ENCODE measurements around the gene EFHC1. TPM values are rescaled to one million over a fixed set of nuclear protein-coding genes. Genes with fewer than 3 reads are reported as not detected.
A peak's percentile ranks its signal among the peaks of the same experiment; 100 is the strongest.

Gene EFHC1
- polyA plus RNA-seq, 4 donors = 10.4 to 23.8 (median 19.7) TPM

GRCh38 chr6:52510213-52510562 is 90.0 kb downstream of the EFHC1 start:
- H3K36me3 ChIP-seq (ENCODE audit: control insufficient read depth in 3 of 3, insufficient read depth in 2 of 3, low read depth in 1 of 3, low read length in 3 of 3) = peaks cover 7 to 83% (median 24%) of the 10 kb centered on the region in 3 donors
- DNase-seq (no peak), FAIRE-seq (no peak)
- H3K4me1 ChIP-seq (ENCODE audit: control insufficient read depth in 3 of 3, insufficient read depth in 2 of 3, low read depth in 1 of 3, low read length in 2 of 3) = peaks cover 0 to 5% (median 0%) of the 10 kb centered on the region in 3 donors
- no peak overlapping the region for H3K27ac ChIP-seq (ENCODE audit: low read depth in 1 of 3, low read length in 2 of 3)
- H3K27me3 ChIP-seq (ENCODE audit: control insufficient read depth in 3 of 3, insufficient read depth in 3 of 3, low read length in 3 of 3) = no peaks in the 10 kb centered on the region
- H3K9me3 ChIP-seq (ENCODE audit: control insufficient read depth in 2 of 2, insufficient read depth in 1 of 2, low read depth in 1 of 2, low read length in 1 of 2) = no peaks in the 10 kb centered on the region
- no peak overlapping the region for H3K4me3 ChIP-seq (ENCODE audit: low read depth in 1 of 3, low read length in 3 of 3)

GRCh38 chr6:52511163-52511562 is 91.0 kb downstream of the EFHC1 start:
- WGBS, 3 donors = 93 to 96% (median 94%) methylated on average over 10 of the region's 10 CpGs
- Histone ChIP-seq H3K9me3 (ENCODE audit: control insufficient read depth in 2 of 2, insufficient read depth in 1 of 2, low read depth in 1 of 2, low read length in 1 of 2) (no peaks in the 10 kb centered on the region), H3K4me1 (ENCODE audit: control insufficient read depth in 3 of 3, insufficient read depth in 2 of 3, low read depth in 1 of 3, low read length in 2 of 3) (peaks cover 0 to 5% (median 0%) of the 10 kb centered on the region in 3 donors), H3K27me3 (ENCODE audit: control insufficient read depth in 3 of 3, insufficient read depth in 3 of 3, low read length in 3 of 3) (no peaks in the 10 kb centered on the region), H3K4me3 (ENCODE audit: low read depth in 1 of 3, low read length in 3 of 3) (no peak overlapping the region), H3K27ac (ENCODE audit: low read depth in 1 of 3, low read length in 2 of 3) (peak overlapping the region in 2 of 3 donors; percentile 1 to 84), H3K36me3 (ENCODE audit: control insufficient read depth in 3 of 3, insufficient read depth in 2 of 3, low read depth in 1 of 3, low read length in 3 of 3) (peaks cover 7 to 76% (median 25%) of the 10 kb centered on the region in 3 donors)
- DNase-seq = no peak
- no peak for FAIRE-seq

GRCh38 chr6:52511572-52512151 is 91.5 kb downstream of the EFHC1 start:
- H3K4me3 ChIP-seq (ENCODE audit: low read depth in 1 of 3, low read length in 3 of 3) = no peak overlapping the region
- peaks cover 0 to 5% (median 0%) of the 10 kb centered on the region in 3 donors for H3K4me1 ChIP-seq (ENCODE audit: control insufficient read depth in 3 of 3, insufficient read depth in 2 of 3, low read depth in 1 of 3, low read length in 2 of 3)
- peak; percentile 49 to 74 for DNase-seq
- H3K36me3 ChIP-seq (ENCODE audit: control insufficient read depth in 3 of 3, insufficient read depth in 2 of 3, low read depth in 1 of 3, low read length in 3 of 3) = peaks cover 7 to 76% (median 25%) of the 10 kb centered on the region in 3 donors
- no peak for FAIRE-seq
- H3K9me3 ChIP-seq (ENCODE audit: control insufficient read depth in 2 of 2, insufficient read depth in 1 of 2, low read depth in 1 of 2, low read length in 1 of 2) = no peaks in the 10 kb centered on the region
- H3K27me3 ChIP-seq (ENCODE audit: control insufficient read depth in 3 of 3, insufficient read depth in 3 of 3, low read length in 3 of 3) = no peaks in the 10 kb centered on the region
- 54 to 80% (median 74%) methylated on average over 12 of the region's 12 CpGs for WGBS, 3 donors
- peak overlapping the region; percentile 24 to 84 (median 45) for H3K27ac ChIP-seq (ENCODE audit: low read depth in 1 of 3, low read length in 2 of 3)

- Histone ChIP-seq H3K4me3 (ENCODE audit: low read depth in 1 of 3, low read length in 3 of 3) (no peak overlapping the region), H3K9me3 (ENCODE audit: control insufficient read depth in 2 of 2, insufficient read depth in 1 of 2, low read depth in 1 of 2, low read length in 1 of 2) (no peaks in the 10 kb centered on the region), H3K4me1 (ENCODE audit: control insufficient read depth in 3 of 3, insufficient read depth in 2 of 3, low read depth in 1 of 3, low read length in 2 of 3) (peaks cover 0 to 5% (median 0%) of the 10 kb centered on the region in 3 donors), H3K36me3 (ENCODE audit: control insufficient read depth in 3 of 3, insufficient read depth in 2 of 3, low read depth in 1 of 3, low read length in 3 of 3) (peaks cover 7 to 73% (median 25%) of the 10 kb centered on the region in 3 donors), H3K27ac (ENCODE audit: low read depth in 1 of 3, low read length in 2 of 3) (peak overlapping the region; percentile 24 to 84 (median 45)), H3K27me3 (ENCODE audit: control insufficient read depth in 3 of 3, insufficient read depth in 3 of 3, low read length in 3 of 3) (no peaks in the 10 kb centered on the region)
- FAIRE-seq = no peak
- no peak for DNase-seq
- 49 to 83% (median 70%) methylated on average over 4 of the region's 4 CpGs for WGBS, 3 donors
Measured at GRCh38 chr6:52512199-52512598, 92.1 kb downstream of the EFHC1 start.

GRCh38 chr6:52513464-52513863 is 93.3 kb downstream of the EFHC1 start:
- H3K27me3 ChIP-seq (ENCODE audit: control insufficient read depth in 3 of 3, insufficient read depth in 3 of 3, low read length in 3 of 3) = no peaks in the 10 kb centered on the region
- DNase-seq (no peak), FAIRE-seq (no peak)
- no peak overlapping the region for H3K4me3 ChIP-seq (ENCODE audit: low read depth in 1 of 3, low read length in 3 of 3)
- WGBS, 3 donors = 64 to 90% (median 67%) methylated on average over 2 of the region's 2 CpGs
- peaks cover 5 to 17% (median 9%) of the 10 kb centered on the region in 3 donors for H3K4me1 ChIP-seq (ENCODE audit: control insufficient read depth in 3 of 3, insufficient read depth in 2 of 3, low read depth in 1 of 3, low read length in 2 of 3)
- no peaks in the 10 kb centered on the region for H3K9me3 ChIP-seq (ENCODE audit: control insufficient read depth in 2 of 2, insufficient read depth in 1 of 2, low read depth in 1 of 2, low read length in 1 of 2)
- H3K36me3 ChIP-seq (ENCODE audit: control insufficient read depth in 3 of 3, insufficient read depth in 2 of 3, low read depth in 1 of 3, low read length in 3 of 3) = peaks cover 7 to 72% (median 19%) of the 10 kb centered on the region in 3 donors
- peak overlapping the region in 1 of 3 donors; percentile 34 for H3K27ac ChIP-seq (ENCODE audit: low read depth in 1 of 3, low read length in 2 of 3)

GRCh38 chr6:52513896-52514295 is 93.8 kb downstream of the EFHC1 start:
- Histone ChIP-seq H3K27ac (ENCODE audit: low read depth in 1 of 3, low read length in 2 of 3) (peak overlapping the region in 1 of 3 donors; percentile 22), H3K4me1 (ENCODE audit: control insufficient read depth in 3 of 3, insufficient read depth in 2 of 3, low read depth in 1 of 3, low read length in 2 of 3) (peaks cover 6 to 18% (median 10%) of the 10 kb centered on the region in 3 donors), H3K27me3 (ENCODE audit: control insufficient read depth in 3 of 3, insufficient read depth in 3 of 3, low read length in 3 of 3) (no peaks in the 10 kb centered on the region), H3K9me3 (ENCODE audit: control insufficient read depth in 2 of 2, insufficient read depth in 1 of 2, low read depth in 1 of 2, low read length in 1 of 2) (no peaks in the 10 kb centered on the region), H3K4me3 (ENCODE audit: low read depth in 1 of 3, low read length in 3 of 3) (no peak overlapping the region), H3K36me3 (ENCODE audit: control insufficient read depth in 3 of 3, insufficient read depth in 2 of 3, low read depth in 1 of 3, low read length in 3 of 3) (peaks cover 6 to 70% (median 19%) of the 10 kb centered on the region in 3 donors)
- DNase-seq = no peak
- WGBS, 3 donors = 88 to 93% (median 93%) methylated on average over 4 of the region's 4 CpGs
- FAIRE-seq = no peak

GRCh38 chr6:52514514-52514913 is 94.4 kb downstream of the EFHC1 start:
- H3K9me3 ChIP-seq (ENCODE audit: control insufficient read depth in 2 of 2, insufficient read depth in 1 of 2, low read depth in 1 of 2, low read length in 1 of 2) = no peaks in the 10 kb centered on the region
- H3K27me3 ChIP-seq (ENCODE audit: control insufficient read depth in 3 of 3, insufficient read depth in 3 of 3, low read length in 3 of 3) = no peaks in the 10 kb centered on the region
- peaks cover 2 to 66% (median 18%) of the 10 kb centered on the region in 3 donors for H3K36me3 ChIP-seq (ENCODE audit: control insufficient read depth in 3 of 3, insufficient read depth in 2 of 3, low read depth in 1 of 3, low read length in 3 of 3)
- no peak for FAIRE-seq
- no peak overlapping the region for H3K4me3 ChIP-seq (ENCODE audit: low read depth in 1 of 3, low read length in 3 of 3)
- 61 to 80% (median 70%) methylated on average over 7 of the region's 7 CpGs for WGBS, 3 donors
- no peak for DNase-seq
- H3K27ac ChIP-seq (ENCODE audit: low read depth in 1 of 3, low read length in 2 of 3) = peak overlapping the region in 1 of 3 donors; percentile 21
- peaks cover 6 to 18% (median 10%) of the 10 kb centered on the region in 3 donors for H3K4me1 ChIP-seq (ENCODE audit: control insufficient read depth in 3 of 3, insufficient read depth in 2 of 3, low read depth in 1 of 3, low read length in 2 of 3)

- Histone ChIP-seq H3K4me3 (ENCODE audit: low read depth in 1 of 3, low read length in 3 of 3) (no peak overlapping the region), H3K9me3 (ENCODE audit: control insufficient read depth in 2 of 2, insufficient read depth in 1 of 2, low read depth in 1 of 2, low read length in 1 of 2) (no peaks in the 10 kb centered on the region), H3K27ac (ENCODE audit: low read depth in 1 of 3, low read length in 2 of 3) (no peak overlapping the region), H3K27me3 (ENCODE audit: control insufficient read depth in 3 of 3, insufficient read depth in 3 of 3, low read length in 3 of 3) (no peaks in the 10 kb centered on the region), H3K4me1 (ENCODE audit: control insufficient read depth in 3 of 3, insufficient read depth in 2 of 3, low read depth in 1 of 3, low read length in 2 of 3) (peaks cover 6 to 18% (median 13%) of the 10 kb centered on the region in 3 donors), H3K36me3 (ENCODE audit: control insufficient read depth in 3 of 3, insufficient read depth in 2 of 3, low read depth in 1 of 3, low read length in 3 of 3) (peaks cover 2 to 63% (median 14%) of the 10 kb centered on the region in 3 donors)
- no peak for FAIRE-seq
- WGBS, 3 donors = 73 to 83% (median 83%) methylated on average over 2 of the region's 2 CpGs
- DNase-seq = no peak
Measured at GRCh38 chr6:52515219-52515960, 95.2 kb downstream of the EFHC1 start.
